ENCODE measurements around the gene TREM2. TPM values are rescaled to one million over a fixed set of nuclear protein-coding genes. Genes with fewer than 3 reads are reported as not detected.
A peak's percentile ranks its signal among the peaks of the same experiment; 100 is the strongest.

The TREM2 gene
- not detected for total RNA-seq

- H3K4me1 Mint-ChIP-seq = no peaks in the 10 kb centered on the region
- no peak within 1 kb of the TSS for H3K27ac Mint-ChIP-seq
- H3K27me3 Mint-ChIP-seq = no peaks in the 10 kb centered on the region
- no peaks in the 10 kb centered on the region for H3K36me3 Mint-ChIP-seq (ENCODE audit: low read depth)
- H3K9me3 Mint-ChIP-seq = no peaks in the 10 kb centered on the region
- ATAC-seq (replicated peaks) = no peak
- no peak within 1 kb of the TSS for H3K4me3 Mint-ChIP-seq
Observed at GRCh38 chr6:41162687-41163418, at the start of gene TREM2. TREM2 (minus strand) TSS chr6:41163116; CDS start chr6:41163082, 34 bp downstream.

- Mint-ChIP-seq H3K4me3 (no peak overlapping the region), H3K4me1 (peaks cover 7% of the 10 kb centered on the region), H3K36me3 (ENCODE audit: low read depth) (no peaks in the 10 kb centered on the region), H3K27ac (peak overlapping the region; percentile 32), H3K9me3 (peaks cover 6% of the 10 kb centered on the region), H3K27me3 (peaks cover 6% of the 10 kb centered on the region)
- no peak for ATAC-seq (replicated peaks)
Observed at GRCh38 chr6:41209547-41210320, 46.8 kb upstream of the TREM2 start.

DNA sequence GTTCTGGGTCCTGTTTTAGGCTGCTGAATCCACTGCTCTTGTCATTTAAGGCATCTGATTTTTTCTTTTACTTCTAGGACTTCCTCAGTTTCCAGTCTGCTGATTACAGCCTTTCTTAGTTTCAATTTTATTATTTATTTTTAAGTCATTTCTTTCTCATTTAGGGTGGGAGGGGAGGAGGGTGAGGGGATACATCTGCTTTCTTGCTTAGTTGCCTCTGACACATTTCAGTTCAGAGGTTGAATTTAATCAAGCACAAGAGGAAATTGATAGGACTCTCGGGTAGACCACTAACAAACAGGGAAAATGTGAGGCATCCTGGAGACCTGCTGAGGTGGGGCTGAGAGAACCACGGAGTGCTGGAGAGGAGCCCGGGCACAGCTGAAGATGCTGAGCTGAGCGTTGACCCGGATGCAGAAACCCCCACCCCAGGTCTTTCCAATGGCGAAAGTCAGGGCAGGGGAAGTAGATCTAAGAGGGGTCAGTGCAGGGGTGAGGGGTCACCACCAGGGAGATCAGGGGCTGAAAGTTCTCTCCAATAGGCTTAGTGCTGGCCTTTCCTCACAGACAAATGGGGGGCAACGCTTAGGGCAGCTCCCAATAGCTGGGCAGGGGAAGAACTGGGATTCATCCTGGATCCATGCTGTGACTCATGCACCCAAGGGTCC is 45.7 kb upstream of the TREM2 start:
- ATAC-seq (replicated peaks) = peak; percentile 28
- no peaks in the 10 kb centered on the region for H3K36me3 Mint-ChIP-seq (ENCODE audit: low read depth)
- peaks cover 12% of the 10 kb centered on the region for H3K4me1 Mint-ChIP-seq
- no peaks in the 10 kb centered on the region for H3K9me3 Mint-ChIP-seq
- peak overlapping the region; percentile 32 for H3K27ac Mint-ChIP-seq
- no peaks in the 10 kb centered on the region for H3K27me3 Mint-ChIP-seq
- H3K4me3 Mint-ChIP-seq = no peak overlapping the region

DNA sequence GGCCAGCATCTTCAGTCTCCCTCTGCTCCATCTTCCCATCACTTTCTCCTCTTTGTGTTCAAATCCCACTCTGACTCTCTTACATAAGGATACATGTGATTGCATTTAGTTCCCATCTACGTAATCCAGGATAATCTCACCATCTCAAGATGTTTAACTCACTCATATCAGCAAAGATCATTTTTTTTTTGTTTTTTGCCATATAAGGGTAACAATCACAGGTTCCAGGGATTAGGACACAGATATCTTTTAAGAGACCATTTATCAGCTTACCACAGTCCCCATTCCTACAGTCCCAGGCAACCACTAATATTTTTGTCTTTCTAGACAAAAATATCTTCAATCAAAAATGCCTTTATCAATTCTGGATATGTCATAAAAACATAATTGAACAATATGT is 41.2 kb upstream of the TREM2 start:
- Mint-ChIP-seq H3K9me3 (no peaks in the 10 kb centered on the region), H3K27ac (no peak overlapping the region), H3K27me3 (no peaks in the 10 kb centered on the region), H3K4me3 (no peak overlapping the region), H3K4me1 (peaks cover 42% of the 10 kb centered on the region), H3K36me3 (ENCODE audit: low read depth) (no peaks in the 10 kb centered on the region)
- ATAC-seq (replicated peaks) = no peak

DNA sequence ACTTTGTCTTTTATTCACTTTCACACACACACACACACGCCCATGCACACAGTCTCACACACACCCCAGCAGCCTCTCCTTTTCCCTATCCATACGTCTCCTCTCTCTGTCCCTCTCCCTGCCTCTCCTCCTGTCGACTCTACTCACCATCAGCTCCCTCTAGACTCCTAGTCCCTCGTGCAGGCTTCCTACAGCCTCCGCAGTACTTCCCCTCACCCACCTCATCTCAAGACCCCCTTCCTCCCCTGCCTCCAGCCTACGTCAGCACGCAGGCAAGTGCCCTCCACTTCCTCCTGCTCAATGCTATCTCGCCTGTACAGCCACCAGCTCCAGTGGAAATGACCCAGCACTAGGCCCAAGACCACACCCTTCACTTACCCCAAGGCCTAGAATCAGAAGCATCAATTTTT is 38.9 kb upstream of the TREM2 start:
- ATAC-seq (replicated peaks) = no peak
- no peaks in the 10 kb centered on the region for H3K9me3 Mint-ChIP-seq
- H3K27ac Mint-ChIP-seq = peak overlapping the region; percentile 85
- no peaks in the 10 kb centered on the region for H3K27me3 Mint-ChIP-seq
- peaks cover 2% of the 10 kb centered on the region for H3K36me3 Mint-ChIP-seq (ENCODE audit: low read depth)
- H3K4me3 Mint-ChIP-seq = peak overlapping the region; percentile 66
- peaks cover 45% of the 10 kb centered on the region for H3K4me1 Mint-ChIP-seq

DNA sequence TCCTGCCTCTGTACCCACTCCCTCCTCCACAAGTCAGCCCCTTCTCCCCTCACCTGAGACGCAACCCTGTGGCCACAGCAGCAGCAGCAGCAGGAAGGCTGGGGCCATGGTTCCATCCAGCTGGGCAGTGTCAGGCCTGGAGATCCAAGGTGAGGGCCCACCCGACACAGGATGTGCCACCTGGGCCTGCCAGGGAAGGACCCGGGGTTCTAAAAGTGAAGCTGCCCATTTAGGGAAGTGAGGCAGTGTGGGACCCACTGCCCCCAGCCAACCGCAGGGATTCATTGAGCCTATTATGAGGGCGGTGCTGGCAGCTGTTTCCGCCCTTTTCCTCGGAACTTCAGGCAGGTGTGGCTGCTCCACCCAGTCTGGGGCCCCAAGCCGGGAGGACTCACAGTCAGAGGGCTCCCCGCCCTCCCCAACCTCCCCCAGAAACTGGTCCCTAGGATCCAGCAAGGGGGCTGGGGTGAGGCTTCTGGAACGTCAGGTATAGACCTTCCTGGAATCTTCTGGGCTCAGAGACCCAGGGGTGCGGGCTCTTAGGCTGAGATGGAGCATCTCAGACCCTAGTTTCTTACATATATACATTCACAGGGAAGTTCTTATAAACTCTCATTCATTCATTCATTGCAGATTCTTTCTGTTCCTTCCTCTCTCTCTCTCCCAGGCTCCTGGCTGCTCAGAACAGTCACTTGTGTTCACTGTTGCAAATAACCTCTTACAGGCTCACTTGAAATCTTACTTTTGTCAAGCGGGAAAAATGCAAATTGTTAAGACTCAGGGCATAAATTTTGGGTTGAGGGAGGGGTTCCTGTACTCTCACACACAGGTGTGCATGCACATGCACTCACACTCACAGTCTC is 38.2 kb upstream of the TREM2 start, which contains the start of gene TREML2:
Gene TREML2, minus strand, starts transcription at position 249 of the 863 bp plus-strand sequence. Its CDS starts 141 bp downstream, at position 108.
- H3K36me3 Mint-ChIP-seq (ENCODE audit: low read depth) = peaks cover 5% of the 10 kb centered on the region
- H3K4me3 Mint-ChIP-seq = peak within 1 kb of the TSS; percentile 66
- peak within 1 kb of the TSS; percentile 85 for H3K27ac Mint-ChIP-seq
- H3K27me3 Mint-ChIP-seq = no peaks in the 10 kb centered on the region
- no peaks in the 10 kb centered on the region for H3K9me3 Mint-ChIP-seq
- peak; percentile 26 for ATAC-seq (replicated peaks)
- H3K4me1 Mint-ChIP-seq = peaks cover 47% of the 10 kb centered on the region

DNA sequence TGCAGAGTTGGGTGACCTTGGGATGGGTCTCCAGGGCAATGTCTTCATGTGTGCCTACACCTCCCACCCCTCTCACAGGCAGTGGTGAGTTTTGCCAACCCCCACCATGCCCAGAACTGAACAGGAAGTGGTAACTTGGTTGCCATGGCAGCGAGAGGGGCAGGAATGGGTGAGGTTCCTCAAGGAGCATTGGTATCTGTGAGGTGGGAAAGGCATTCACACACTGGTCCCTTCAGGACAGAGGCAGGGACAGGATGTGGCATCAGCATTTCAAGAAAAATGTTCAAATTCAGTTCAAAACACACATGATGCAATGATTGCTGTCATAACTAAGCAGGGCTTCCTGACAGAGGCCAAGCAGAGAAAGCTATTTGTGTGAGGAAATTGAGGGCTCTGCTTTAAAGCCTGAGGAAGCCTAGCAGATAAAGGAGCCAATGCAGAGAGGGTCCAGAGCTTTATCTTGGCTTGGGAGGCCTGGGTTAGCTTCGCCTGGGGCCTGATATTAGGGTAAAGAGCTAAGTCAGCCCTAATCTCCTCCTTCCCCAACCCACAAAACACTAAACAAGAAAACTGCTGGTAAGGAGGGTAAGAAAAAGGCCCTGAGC is 37.5 kb upstream of the TREM2 start:
- Mint-ChIP-seq H3K27ac (peak overlapping the region; percentile 85), H3K4me1 (peaks cover 46% of the 10 kb centered on the region), H3K4me3 (peak overlapping the region; percentile 66), H3K27me3 (no peaks in the 10 kb centered on the region), H3K9me3 (no peaks in the 10 kb centered on the region), H3K36me3 (ENCODE audit: low read depth) (peaks cover 8% of the 10 kb centered on the region)
- peak; percentile 57 for ATAC-seq (replicated peaks)

DNA sequence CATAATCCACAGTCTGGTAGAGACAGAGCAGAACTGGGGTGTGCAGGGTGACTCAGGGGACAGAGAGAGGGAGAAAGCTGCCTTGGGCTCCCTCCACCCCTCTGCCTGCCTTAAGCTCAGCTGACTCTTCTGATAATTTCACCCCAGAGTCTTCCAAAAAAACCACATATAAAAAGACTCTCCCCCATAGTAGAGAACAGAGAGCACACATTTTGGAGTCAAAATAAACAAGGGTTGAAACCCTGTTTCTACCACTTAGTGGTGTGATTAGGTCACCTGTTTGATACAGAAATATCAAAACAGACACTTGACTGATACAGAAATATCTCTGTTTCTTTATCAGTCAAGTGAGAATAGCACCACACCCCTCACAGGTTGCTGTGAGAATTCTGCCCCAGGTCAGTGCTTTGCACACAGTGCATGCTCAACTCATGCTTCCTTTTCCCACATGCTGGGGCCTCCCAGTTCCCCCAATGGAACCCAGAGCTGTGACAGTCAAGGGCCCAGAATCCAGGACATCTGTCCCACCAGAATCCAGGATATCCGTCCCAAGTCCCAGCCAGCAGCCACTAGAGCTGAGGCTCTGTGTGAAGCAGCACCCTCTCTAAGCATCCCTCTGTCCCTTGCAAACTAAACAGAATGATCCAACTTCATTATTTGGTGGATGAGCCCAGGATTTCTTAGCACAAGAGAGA is 36.8 kb upstream of the TREM2 start:
- Mint-ChIP-seq H3K4me3 (peak overlapping the region; percentile 66), H3K27me3 (no peaks in the 10 kb centered on the region), H3K36me3 (ENCODE audit: low read depth) (peaks cover 9% of the 10 kb centered on the region), H3K4me1 (peaks cover 43% of the 10 kb centered on the region), H3K9me3 (no peaks in the 10 kb centered on the region), H3K27ac (peak overlapping the region; percentile 85)
- peak; percentile 79 for ATAC-seq (replicated peaks)

- no peaks in the 10 kb centered on the region for H3K27me3 Mint-ChIP-seq
- no peak overlapping the region for H3K4me3 Mint-ChIP-seq
- H3K4me1 Mint-ChIP-seq = peaks cover 41% of the 10 kb centered on the region
- no peak for ATAC-seq (replicated peaks)
- peaks cover 9% of the 10 kb centered on the region for H3K36me3 Mint-ChIP-seq (ENCODE audit: low read depth)
- H3K27ac Mint-ChIP-seq = peak overlapping the region; percentile 1
- H3K9me3 Mint-ChIP-seq = no peaks in the 10 kb centered on the region
Observed at GRCh38 chr6:41197234-41197633, 34.3 kb upstream of the TREM2 start.

- Mint-ChIP-seq H3K27ac (peak overlapping the region; percentile 2), H3K36me3 (ENCODE audit: low read depth) (peaks cover 9% of the 10 kb centered on the region), H3K27me3 (no peaks in the 10 kb centered on the region), H3K9me3 (peaks cover 2% of the 10 kb centered on the region), H3K4me1 (peaks cover 17% of the 10 kb centered on the region), H3K4me3 (no peak overlapping the region)
- no peak for ATAC-seq (replicated peaks)
Observed at GRCh38 chr6:41194386-41194785, 31.5 kb upstream of the TREM2 start.

- no peak for ATAC-seq (replicated peaks)
- Mint-ChIP-seq H3K27ac (peak overlapping the region; percentile 2), H3K27me3 (no peaks in the 10 kb centered on the region), H3K9me3 (peaks cover 4% of the 10 kb centered on the region), H3K4me1 (peaks cover 15% of the 10 kb centered on the region), H3K4me3 (no peak overlapping the region), H3K36me3 (ENCODE audit: low read depth) (peaks cover 9% of the 10 kb centered on the region)
Observed at GRCh38 chr6:41193884-41194283, 31.0 kb upstream of the TREM2 start.

DNA sequence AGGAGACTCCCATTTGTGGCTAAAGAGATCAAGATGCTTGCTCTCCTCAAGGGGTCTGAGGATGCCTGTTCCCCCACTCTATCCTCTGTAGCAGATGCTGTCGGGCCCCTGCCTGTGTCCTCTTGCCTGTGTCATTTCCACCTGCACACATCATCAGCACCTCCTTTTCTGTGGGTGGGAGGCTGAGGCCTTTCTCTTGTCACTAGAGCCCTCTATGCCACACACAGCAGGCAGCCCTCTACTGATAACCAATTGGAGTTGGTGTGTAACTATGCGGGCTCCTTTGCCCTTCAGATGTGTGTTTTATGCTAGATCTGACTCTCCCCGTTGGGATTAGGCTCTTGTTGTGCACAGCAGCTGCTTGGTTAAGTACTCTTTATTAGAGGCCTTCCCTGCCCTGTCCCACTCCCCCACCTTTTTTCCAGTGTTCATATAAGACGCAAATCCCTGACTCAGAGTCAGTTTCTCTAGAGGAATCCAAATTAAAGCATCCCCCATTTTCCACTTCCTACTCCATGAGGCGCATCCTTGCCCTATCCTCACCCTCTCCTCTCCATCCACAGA is 30.3 kb upstream of the TREM2 start:
- peaks cover 9% of the 10 kb centered on the region for H3K36me3 Mint-ChIP-seq (ENCODE audit: low read depth)
- peak overlapping the region; percentile 50 for H3K27ac Mint-ChIP-seq
- H3K4me3 Mint-ChIP-seq = no peak overlapping the region
- H3K4me1 Mint-ChIP-seq = peaks cover 18% of the 10 kb centered on the region
- no peak for ATAC-seq (replicated peaks)
- no peaks in the 10 kb centered on the region for H3K27me3 Mint-ChIP-seq
- H3K9me3 Mint-ChIP-seq = peaks cover 4% of the 10 kb centered on the region

DNA sequence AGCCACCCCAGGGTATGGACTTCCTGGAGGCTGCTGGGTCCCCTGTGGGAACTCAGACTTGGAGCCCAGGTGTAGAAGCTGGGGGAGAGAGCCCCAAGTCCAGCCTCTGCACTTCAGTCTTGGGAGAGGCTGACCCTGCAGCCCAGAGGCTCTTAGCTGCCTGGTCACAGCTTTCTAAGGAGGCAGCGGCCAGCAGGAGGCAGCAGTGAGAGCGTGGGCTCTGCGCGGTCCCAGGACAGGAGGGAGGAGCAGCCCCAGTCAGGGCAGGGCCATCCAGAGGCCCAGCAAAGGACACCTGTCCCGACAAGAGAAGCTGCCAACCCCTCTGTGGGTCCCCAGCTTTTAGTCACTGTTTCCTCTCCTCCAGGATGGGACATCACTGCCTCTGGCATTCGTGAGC is 28.7 kb upstream of the TREM2 start:
- H3K36me3 Mint-ChIP-seq (ENCODE audit: low read depth) = peaks cover 6% of the 10 kb centered on the region
- H3K4me3 Mint-ChIP-seq = no peak overlapping the region
- peaks cover 11% of the 10 kb centered on the region for H3K4me1 Mint-ChIP-seq
- H3K27ac Mint-ChIP-seq = peak overlapping the region; percentile 65
- no peaks in the 10 kb centered on the region for H3K27me3 Mint-ChIP-seq
- ATAC-seq (replicated peaks) = peak; percentile 84
- H3K9me3 Mint-ChIP-seq = peaks cover 4% of the 10 kb centered on the region
